ENCODE results near the gene SLC22A23. TPM values are rescaled to one million over a fixed set of nuclear protein-coding genes. Genes with fewer than 3 reads are reported as not detected.

The SLC22A23 gene
- total RNA-seq, 2 donors from 2014 or later: 53.1 to 129 TPM

- DNase-seq (ENCODE audit: low spot score): no peak
- Histone ChIP-seq H3K27me3 (replicated peaks; ENCODE audit: insufficient read depth) (no peaks in the 10 kb centered on the region), H3K4me3 (no peak overlapping the region), H3K27ac (no peak overlapping the region), H3K9me3 (no peaks in the 10 kb centered on the region), H3K36me3 (no peaks in the 10 kb centered on the region), H3K4me1 (replicated peaks) (no peaks in the 10 kb centered on the region)
- no peak for TF ChIP-seq POLR2A (IDR thresholded peaks at IDR 0.05)
- no peak for TF ChIP-seq POLR2AphosphoS5 (IDR thresholded peaks at IDR 0.05)
- TF ChIP-seq CTCF (IDR thresholded peaks at IDR 0.05): no peak
- WGBS: 90% methylated on average over 7 of the region's 7 CpGs
- intact Hi-C loops (cut with DNase I): no loop called here
Measured at GRCh38 chr6:3291987-3292386, 164.9 kb downstream of the SLC22A23 start.

- Histone ChIP-seq H3K4me3 (no peak overlapping the region), H3K27ac (no peak overlapping the region), H3K36me3 (no peaks in the 10 kb centered on the region), H3K9me3 (no peaks in the 10 kb centered on the region), H3K4me1 (replicated peaks) (no peaks in the 10 kb centered on the region), H3K27me3 (replicated peaks; ENCODE audit: insufficient read depth) (no peaks in the 10 kb centered on the region)
- intact Hi-C loops (cut with DNase I): no loop called here
- TF ChIP-seq POLR2A (IDR thresholded peaks at IDR 0.05): no peak
- TF ChIP-seq POLR2AphosphoS5 (IDR thresholded peaks at IDR 0.05): no peak
- no peak for TF ChIP-seq CTCF (IDR thresholded peaks at IDR 0.05)
- DNase-seq (ENCODE audit: low spot score): no peak
- WGBS: 97% methylated on average over 4 of the region's 4 CpGs
Measured at GRCh38 chr6:3291346-3291745, 165.5 kb downstream of the SLC22A23 start.

GRCh38 chr6:3290931-3291211 is 166.0 kb downstream of the SLC22A23 start:
- no peak overlapping the region for H3K27ac ChIP-seq
- no peak for DNase-seq (ENCODE audit: low spot score)
- H3K27me3 ChIP-seq (replicated peaks; ENCODE audit: insufficient read depth): no peaks in the 10 kb centered on the region
- H3K9me3 ChIP-seq: no peaks in the 10 kb centered on the region
- H3K4me3 ChIP-seq: no peak overlapping the region
- H3K36me3 ChIP-seq: no peaks in the 10 kb centered on the region
- 82% methylated on average over 11 of the region's 11 CpGs for WGBS
- no peak for TF ChIP-seq CTCF (IDR thresholded peaks at IDR 0.05)
- no peak for TF ChIP-seq POLR2AphosphoS5 (IDR thresholded peaks at IDR 0.05)
- no peak for TF ChIP-seq POLR2A (IDR thresholded peaks at IDR 0.05)
- H3K4me1 ChIP-seq (replicated peaks): no peaks in the 10 kb centered on the region
- intact Hi-C loops (cut with DNase I): no loop called here

- DNase-seq (ENCODE audit: low spot score): no peak
- TF ChIP-seq POLR2AphosphoS5 (IDR thresholded peaks at IDR 0.05): no peak
- no peak for TF ChIP-seq POLR2A (IDR thresholded peaks at IDR 0.05)
- no peak for TF ChIP-seq CTCF (IDR thresholded peaks at IDR 0.05)
- intact Hi-C loops (cut with DNase I): no loop called here
- Histone ChIP-seq H3K4me1 (replicated peaks) (peaks cover 3% of the 10 kb centered on the region), H3K4me3 (no peak overlapping the region), H3K9me3 (no peaks in the 10 kb centered on the region), H3K27me3 (replicated peaks; ENCODE audit: insufficient read depth) (no peaks in the 10 kb centered on the region), H3K27ac (no peak overlapping the region), H3K36me3 (no peaks in the 10 kb centered on the region)
- 89% methylated on average over 15 of the region's 15 CpGs for WGBS
Measured at GRCh38 chr6:3290149-3290930, 166.5 kb downstream of the SLC22A23 start.

- no peak for TF ChIP-seq POLR2A (IDR thresholded peaks at IDR 0.05)
- TF ChIP-seq POLR2AphosphoS5 (IDR thresholded peaks at IDR 0.05): no peak
- no peak for TF ChIP-seq CTCF (IDR thresholded peaks at IDR 0.05)
- Histone ChIP-seq H3K9me3 (no peaks in the 10 kb centered on the region), H3K36me3 (no peaks in the 10 kb centered on the region), H3K27me3 (replicated peaks; ENCODE audit: insufficient read depth) (no peaks in the 10 kb centered on the region), H3K27ac (no peak overlapping the region), H3K4me1 (replicated peaks) (peaks cover 6% of the 10 kb centered on the region), H3K4me3 (no peak overlapping the region)
- WGBS: 85% methylated on average over 7 of the region's 7 CpGs
- DNase-seq (ENCODE audit: low spot score): no peak
- intact Hi-C loops (cut with DNase I): loop anchor here (10.0 kb wide), 1 partner anchor 705 kb away; no protein-coding TSS in a partner anchor
Measured at GRCh38 chr6:3289664-3290055, 167.2 kb downstream of the SLC22A23 start.
